ENCODE data around the gene MBP.

The MBP gene

DNA sequence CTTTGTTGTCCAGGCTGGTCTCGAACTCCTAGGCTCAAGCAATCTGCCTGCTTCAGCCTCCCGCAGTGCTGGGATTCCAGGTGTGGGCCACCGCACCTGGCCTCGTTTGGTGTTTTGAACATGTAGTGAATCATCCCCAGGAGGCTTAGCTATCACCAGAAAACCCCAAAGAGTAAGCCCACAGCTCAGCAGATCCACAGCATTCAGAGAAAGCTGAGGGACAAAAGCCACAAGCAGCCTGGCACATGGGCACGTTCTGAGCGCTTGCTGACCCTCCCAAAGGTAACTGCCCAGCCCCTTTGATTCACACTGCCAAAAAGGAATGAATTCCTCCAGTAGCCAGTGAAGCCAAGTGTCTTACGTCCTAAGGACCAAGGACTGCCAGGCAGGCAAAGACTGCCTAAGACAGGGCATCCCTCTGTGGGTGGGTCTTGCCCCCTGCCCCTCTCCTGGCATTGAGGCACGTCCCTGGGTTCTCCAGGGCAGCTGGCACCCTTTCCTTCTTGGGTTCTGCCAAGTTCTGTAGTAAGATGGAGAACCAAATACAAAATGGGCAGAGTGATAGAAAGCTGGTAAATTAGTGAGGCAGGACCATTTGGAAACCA, 31.7 kb downstream of the MBP start:
- no peak for DNase-seq

- DNase-seq = no peak
Measured at GRCh38 chr18:77099485-77100370, 32.9 kb downstream of the MBP start.

- DNase-seq = no peak
Measured at GRCh38 chr18:77098538-77099174, 33.9 kb downstream of the MBP start.

- no peak for DNase-seq
Measured at GRCh38 chr18:77098029-77098428, 34.6 kb downstream of the MBP start.

- DNase-seq = no peak
Measured at GRCh38 chr18:77096936-77097886, 35.4 kb downstream of the MBP start.

GRCh38 chr18:77095391-77096371, 36.9 kb downstream of the MBP start:
- DNase-seq = no peak

GRCh38 chr18:77093586-77093985, 39.0 kb downstream of the MBP start:
- no peak for DNase-seq

DNA sequence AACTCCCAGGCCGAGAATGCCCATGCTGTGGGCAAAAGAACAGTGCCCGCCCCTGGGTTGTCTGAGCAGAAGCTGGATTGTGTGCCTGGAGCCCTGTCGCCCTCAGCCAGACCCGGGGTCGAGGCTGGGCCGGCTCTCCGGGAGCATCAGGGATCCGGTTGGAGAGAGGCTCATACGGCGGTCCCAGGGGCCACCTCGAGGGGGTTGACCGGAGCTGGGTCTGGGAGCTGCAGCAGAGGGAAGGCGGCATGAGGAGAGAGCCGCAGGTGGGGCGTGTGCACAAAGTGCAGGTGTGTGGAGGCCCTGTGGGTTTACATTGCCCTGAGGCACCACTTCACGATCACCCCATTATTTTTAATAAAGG, 39.5 kb downstream of the MBP start:
- DNase-seq = no peak

DNA sequence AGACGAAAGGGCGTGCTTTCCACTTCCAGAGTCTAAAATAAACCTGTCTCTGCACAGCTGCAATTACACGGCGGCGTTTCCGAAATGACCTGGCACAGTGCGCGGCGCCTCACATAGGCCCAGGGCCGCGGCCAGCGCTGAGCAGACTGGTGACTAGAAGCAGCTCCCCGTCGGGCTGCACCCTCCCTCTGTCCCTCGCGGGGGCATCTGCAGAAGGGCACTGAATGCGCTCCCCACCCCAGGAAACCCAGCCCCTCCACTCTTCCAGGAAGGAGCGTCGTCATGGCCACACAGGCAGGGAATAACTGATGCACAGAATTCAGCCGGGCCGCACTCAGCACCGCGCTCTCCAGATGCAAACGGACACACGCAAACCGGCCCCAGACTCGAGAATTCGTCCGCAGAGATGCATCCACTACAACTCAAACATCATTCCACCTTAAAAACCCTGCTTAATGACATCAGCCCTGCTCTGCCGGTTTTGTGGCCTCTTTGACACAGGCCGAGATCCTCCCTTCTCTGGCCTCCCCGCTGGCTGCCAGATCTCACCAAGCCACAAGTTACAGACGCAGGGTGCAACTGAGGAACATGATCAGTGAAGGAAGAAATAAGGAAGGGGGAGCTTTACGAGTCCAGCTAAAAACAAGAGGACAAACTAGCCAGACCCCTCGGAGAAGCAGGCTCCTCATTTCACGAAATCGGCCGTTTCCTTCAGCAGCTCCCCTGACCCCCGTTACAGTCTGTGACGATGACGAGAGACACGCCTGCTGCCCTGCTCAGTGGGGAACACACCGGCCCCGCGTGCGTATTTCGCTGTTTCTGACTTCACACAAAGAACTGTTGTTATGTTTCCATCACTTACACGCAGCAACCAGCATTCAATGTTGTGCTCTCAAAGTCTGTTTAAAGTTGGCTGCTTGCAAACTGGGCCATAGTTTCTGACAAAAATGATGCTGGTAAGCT, 40.2 kb downstream of the MBP start:
- no peak for DNase-seq

- DNase-seq = no peak
Measured at GRCh38 chr18:77091366-77091765, 41.2 kb downstream of the MBP start.

GRCh38 chr18:77090546-77091174, 41.9 kb downstream of the MBP start:
- peak in 1 of 2 experiments; percentile 14 for DNase-seq

DNA sequence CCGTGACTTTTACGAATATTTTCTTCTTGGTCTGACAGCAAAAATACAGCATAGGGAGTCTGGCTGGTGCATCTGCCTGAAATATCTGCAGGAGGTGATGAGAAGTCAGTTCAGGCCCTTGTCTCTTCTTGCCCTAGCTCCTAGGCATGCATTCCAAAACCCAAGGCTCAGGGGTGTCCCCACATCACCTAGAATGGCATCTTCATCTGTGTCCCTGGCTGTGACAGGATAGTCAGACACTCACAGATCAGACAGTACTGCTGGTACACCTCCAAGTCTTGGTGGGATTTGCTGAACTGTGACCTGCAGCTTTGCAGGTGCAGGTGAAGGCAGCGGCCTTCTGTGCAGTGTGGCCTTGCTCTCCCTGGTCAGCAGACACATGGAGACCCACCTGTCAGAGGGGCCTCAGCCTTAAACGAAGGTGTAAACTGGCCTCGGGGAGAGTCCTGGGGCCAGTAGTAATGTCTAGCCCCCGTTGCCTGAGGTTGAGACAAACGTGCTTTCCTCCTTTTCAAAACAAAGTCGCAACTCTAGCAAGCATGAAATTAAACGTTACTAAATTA, 42.8 kb downstream of the MBP start:
- DNase-seq = no peak

GRCh38 chr18:77088963-77089722, 43.4 kb downstream of the MBP start:
- no peak for DNase-seq

DNA sequence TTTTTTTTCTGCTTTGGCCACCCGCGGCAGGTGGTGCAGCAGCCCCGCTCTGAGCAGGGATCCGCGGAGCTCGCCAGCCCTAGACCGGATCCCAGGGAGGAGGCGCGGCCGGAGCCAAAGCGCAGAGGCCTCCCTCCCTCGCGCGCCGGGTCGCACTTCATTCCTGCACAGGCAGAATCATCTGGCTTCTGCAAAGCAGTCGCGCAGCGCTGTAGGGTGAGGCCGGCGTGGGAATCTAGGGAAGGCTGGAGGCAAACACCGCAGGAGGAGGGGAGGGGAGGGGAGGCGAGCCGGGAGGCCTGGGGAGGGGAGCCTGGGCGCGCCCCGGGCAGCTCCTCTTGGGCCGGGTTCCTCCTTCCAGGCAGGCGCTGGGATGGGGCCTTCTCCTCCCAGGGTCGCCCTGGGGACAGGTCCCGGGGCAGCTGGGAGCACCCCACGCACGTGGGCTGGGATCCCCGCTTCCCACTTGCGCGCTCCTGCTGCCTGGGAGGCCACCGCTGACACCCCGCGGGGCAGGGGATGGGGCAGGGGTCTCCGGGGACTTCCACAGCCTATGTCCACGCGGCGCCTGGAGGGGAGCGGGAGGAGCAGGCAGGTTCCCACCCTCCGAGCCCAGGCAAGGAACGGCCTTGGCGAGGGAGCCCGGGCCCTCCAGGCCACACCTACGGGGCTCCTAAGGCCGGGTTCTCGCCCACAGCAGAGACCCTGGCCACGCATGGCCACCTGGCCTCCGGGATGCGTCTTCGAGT, 45.0 kb downstream of the MBP start:
- no peak for DNase-seq

GRCh38 chr18:77086656-77087392, 45.8 kb downstream of the MBP start:
- DNase-seq = no peak

DNA sequence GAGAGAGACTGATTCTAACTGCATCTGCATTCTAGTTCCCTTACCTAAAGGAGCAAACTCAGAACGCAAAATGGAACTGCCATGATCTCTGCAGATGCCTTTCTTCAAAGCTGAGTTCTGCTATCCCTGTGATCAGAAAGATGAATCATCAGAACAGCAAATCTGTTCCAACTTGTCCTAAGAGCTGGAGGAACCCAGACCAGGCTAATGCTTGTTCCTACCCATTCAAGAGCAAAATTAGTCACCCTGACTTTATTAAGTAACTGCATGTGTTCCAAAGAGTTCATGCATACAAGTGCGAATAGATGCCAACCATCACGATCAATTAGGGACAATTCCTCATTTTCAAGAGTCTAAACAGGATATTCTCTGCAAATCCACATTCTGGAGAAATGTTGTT, 46.5 kb downstream of the MBP start:
- no peak for DNase-seq

DNA sequence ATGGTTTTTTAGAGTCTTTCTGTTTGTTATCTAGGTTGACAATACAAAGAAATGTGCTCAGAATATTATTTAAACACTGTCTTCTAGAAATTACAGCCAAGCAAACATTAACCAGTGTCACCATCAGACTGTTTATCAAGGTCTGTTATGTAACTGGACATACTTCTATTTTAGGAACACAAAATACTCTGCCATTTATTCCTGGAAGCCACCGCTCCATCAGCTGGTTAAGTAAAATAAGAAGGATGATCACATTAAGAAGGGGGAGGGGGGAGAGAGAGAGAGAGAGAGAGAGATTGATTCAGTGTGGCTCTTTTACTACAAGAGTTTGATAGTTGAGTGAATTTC, 47.9 kb downstream of the MBP start:
- DNase-seq = no peak
